Measurements from ENCODE around the gene LMOD2.

Gene LMOD2

GRCh38 chr7:123674399-123675180, 18.9 kb downstream of the LMOD2 start:
- no peak for DNase-seq

GRCh38 chr7:123675181-123675473, 19.5 kb downstream of the LMOD2 start:
- DNase-seq = no peak

GRCh38 chr7:123677061-123677715, 21.5 kb downstream of the LMOD2 start:
- no peak for DNase-seq

- no peak for DNase-seq
Measured at GRCh38 chr7:123679614-123680013, 23.9 kb downstream of the LMOD2 start.

GRCh38 chr7:123680580-123680979, 24.9 kb downstream of the LMOD2 start:
- DNase-seq = no peak

- DNase-seq = no peak
Measured at GRCh38 chr7:123681561-123681960, 25.9 kb downstream of the LMOD2 start.

- peak; percentile 47 for DNase-seq
Measured at GRCh38 chr7:123682690-123683089, 27.0 kb downstream of the LMOD2 start.

- DNase-seq = no peak
Measured at GRCh38 chr7:123687161-123687560, 31.5 kb downstream of the LMOD2 start.

GRCh38 chr7:123687727-123688126, 32.1 kb downstream of the LMOD2 start:
- no peak for DNase-seq

- no peak for DNase-seq
Measured at GRCh38 chr7:123689250-123689649, 33.6 kb downstream of the LMOD2 start.

- no peak for DNase-seq
Measured at GRCh38 chr7:123690550-123690949, 34.9 kb downstream of the LMOD2 start.

GRCh38 chr7:123692471-123692877, 36.8 kb downstream of the LMOD2 start:
- no peak for DNase-seq

GRCh38 chr7:123695944-123696677, 40.4 kb downstream of the LMOD2 start:
- no peak for DNase-seq

- no peak for DNase-seq
Measured at GRCh38 chr7:123705211-123705901, 49.7 kb downstream of the LMOD2 start.

- no peak for DNase-seq
Measured at GRCh38 chr7:123709525-123709924, 53.9 kb downstream of the LMOD2 start.

- DNase-seq = no peak
Measured at GRCh38 chr7:123710683-123711082, 55.0 kb downstream of the LMOD2 start.

- no peak for DNase-seq
Measured at GRCh38 chr7:123711832-123712293, 56.2 kb downstream of the LMOD2 start.

- no peak for DNase-seq
Measured at GRCh38 chr7:123712619-123713018, 57.0 kb downstream of the LMOD2 start.

Measured in amniotic stem cell (primary cell).